Measurements from ENCODE around the gene YBX2.

- TF ChIP-seq CTCF (IDR thresholded peaks at IDR 0.05) (no peak), POLR2A (IDR thresholded peaks at IDR 0.05) (no peak)
Measured at GRCh38 chr17:7262935-7263800, 31.3 kb downstream of the YBX2 start.
